HCT116 (cell line): ENCODE measurements around the gene THRB. TPM values are rescaled to one million over a fixed set of nuclear protein-coding genes. Genes with fewer than 3 reads are reported as not detected.

Experiments used
- ATAC-seq: fragments of 200-7000 bp; cut with Tn5 transposase; 2 replicates; pipeline ENCODE4 v1.9.1; 2020; ENCODE audit warnings: mild to moderate bottlenecking, moderate library complexity
- BruUV-seq: library from RNA; stranded (reverse); fragments of 400-500 nt; replicated peaks from 2 replicates; lab custom pipeline; 2021; lab: Mats Ljungman, UMichigan
- CTCF ChIA-PET: fragments of 300-600 bp; sonication (Branson Sonifier 250); formaldehyde crosslinking; loops from one replicate; lab custom pipeline; 2021; ENCODE audit warnings: antibody characterized with exemption; lab: Charles Lee
- POLR2A ChIA-PET: fragments of 300-600, 350-600 bp; sonication (Branson Sonifier 250); formaldehyde crosslinking; loops from one replicate; lab custom pipeline; 2021; ENCODE audit warnings: antibody characterized with exemption; lab: Charles Lee
- RAD21 ChIA-PET, 2 experiments: fragments of 300-600 bp; sonication (Branson Sonifier 250); formaldehyde crosslinking; loops; one replicate each; lab custom pipeline; 2023; ENCODE audit warnings: low total read pairs in 2 of 2; ENCODE audit not compliant: uncharacterized antibody in 2 of 2, unreplicated experiment in 2 of 2, low non-redundant PET in 1 of 2; lab: Charles Lee
- DNase-seq: peaks from one replicate; pipeline ENCODE4 v3.0.0-alpha.2; 2010; ENCODE audit warnings: low read depth, low spot score
- H2AFZ ChIP-seq: fragments of 200-600 bp; shearing (Covaris generic), sonication (generic); 2 replicates; pipeline ENCODE4 v1.6.1; 2017; ENCODE audit warnings: low read depth, mixed run types, mixed read lengths, antibody characterized with exemption, low read length; ENCODE audit not compliant: poor library complexity, severe bottlenecking
- H3K27ac ChIP-seq: 2 replicates; pipeline ENCODE4 v1.5.1; 2012; ENCODE audit warnings: low read depth, low read length
- H3K27me3 ChIP-seq: fragments of 200-600 bp; sonication (generic); 2 replicates; pipeline ENCODE4 v1.6.1; 2016; ENCODE audit warnings: mixed run types, low read length, mixed read lengths; ENCODE audit not compliant: insufficient read depth
- H3K36me3 ChIP-seq, 2 experiments: fragments of 200-500 bp in 1 of 2; fragments of 200-600 bp in 1 of 2; sonication (Bioruptor generic) in 1 of 2; sonication (generic) in 1 of 2; 2 replicates each; pipeline versions ENCODE4 v1.5.1 to v1.6.1; 2014 to 2016; ENCODE audit warnings: low read length in 2 of 2, inconsistent platforms in 1 of 2, mixed read lengths in 1 of 2, mixed run types in 1 of 2; ENCODE audit not compliant: insufficient read depth in 2 of 2, control insufficient read depth in 1 of 2
- H3K4me1 ChIP-seq, 2 experiments: fragments of 200-600 bp in 1 of 2; sonication (generic) in 1 of 2; 2 replicates each; pipeline versions ENCODE4 v1.5.1 to v1.6.1; 2012 to 2017; ENCODE audit warnings: low read length in 2 of 2, inconsistent platforms in 1 of 2, mild to moderate bottlenecking in 1 of 2, mixed read lengths in 1 of 2, mixed run types in 1 of 2, moderate library complexity in 1 of 2; ENCODE audit not compliant: insufficient read depth in 2 of 2, control insufficient read depth in 1 of 2
- H3K4me2 ChIP-seq: fragments of 200-600 bp; sonication (generic); 2 replicates; pipeline ENCODE4 v1.6.1; 2017; ENCODE audit warnings: mixed run types, low read length, mixed read lengths
- H3K4me3 ChIP-seq, 2 experiments: fragments of 200-600 bp in 1 of 2; sonication (generic) in 1 of 2; replicated peaks in 1 of 2; 2 replicates each; pipeline ENCODE4 v1.5.1; 2011 to 2016; ENCODE audit warnings: low read length in 2 of 2, control low read depth in 1 of 2, low read depth in 1 of 2, mild to moderate bottlenecking in 1 of 2, mixed read lengths in 1 of 2, mixed run types in 1 of 2
- H3K79me2 ChIP-seq: fragments of 200-600 bp; sonication (generic); 2 replicates; pipeline ENCODE4 v1.6.1; 2017; ENCODE audit warnings: mild to moderate bottlenecking, mixed run types, low read length, moderate library complexity, mixed read lengths; ENCODE audit not compliant: insufficient read depth
- H3K9ac ChIP-seq: fragments of 200-600 bp; sonication (generic); 2 replicates; pipeline ENCODE4 v1.6.1; 2016; ENCODE audit warnings: low read length, mixed read lengths
- H3K9me2 ChIP-seq: fragments of 200-600 bp; sonication (generic), shearing (Covaris generic); 2 replicates; pipeline ENCODE4 v1.6.1; 2017; ENCODE audit warnings: mixed run types, mild to moderate bottlenecking, moderate library complexity; ENCODE audit not compliant: insufficient read depth
- H3K9me3 ChIP-seq, 2 experiments: fragments of 200-500 bp in 1 of 2; fragments of 200-600 bp in 1 of 2; sonication (Bioruptor generic) in 1 of 2; sonication (generic) in 1 of 2; 2 replicates each; pipeline ENCODE4 v1.6.1; 2014 to 2017; ENCODE audit warnings: low read length in 2 of 2, mixed read lengths in 2 of 2, inconsistent platforms in 1 of 2, low read depth in 1 of 2, mild to moderate bottlenecking in 1 of 2, mixed run types in 1 of 2, moderate library complexity in 1 of 2; ENCODE audit not compliant: control insufficient read depth in 1 of 2, insufficient read depth in 1 of 2
- H4K20me1 ChIP-seq: fragments of 200-600 bp; sonication (generic), shearing (Covaris generic); 2 replicates; pipeline ENCODE4 v1.6.1; 2017; ENCODE audit warnings: mixed run types, mild to moderate bottlenecking, moderate library complexity; ENCODE audit not compliant: insufficient read depth
- ATF3 ChIP-seq: IDR thresholded peaks from 2 replicates; pipeline ENCODE4 v1.6.1; 2012
- CBX3 ChIP-seq: IDR thresholded peaks from 2 replicates; pipeline ENCODE4 v1.6.1; 2012; ENCODE audit warnings: low read depth
- EGR1 ChIP-seq: IDR thresholded peaks from 2 replicates; pipeline ENCODE4 v1.6.1; 2012; ENCODE audit warnings: low read depth
- ELF1 ChIP-seq: IDR thresholded peaks from 2 replicates; pipeline ENCODE4 v1.6.1; 2012; ENCODE audit warnings: low read depth, borderline replicate concordance
- FOSL1 ChIP-seq: IDR thresholded peaks from 2 replicates; pipeline ENCODE4 v1.6.1; 2012; ENCODE audit warnings: low read depth
- MAX ChIP-seq: IDR thresholded peaks from 2 replicates; pipeline ENCODE4 v1.6.1; 2012
- POLR2A ChIP-seq: IDR thresholded peaks from 2 replicates; pipeline ENCODE4 v1.7.0; 2011; ENCODE audit warnings: borderline replicate concordance; ENCODE audit not compliant: insufficient read depth, insufficient read length; ENCODE audit errors: extremely low read depth
- POLR2AphosphoS5 ChIP-seq: IDR thresholded peaks from 2 replicates; pipeline ENCODE4 v1.6.1; 2011; ENCODE audit warnings: mild to moderate bottlenecking, low read depth, low read length, moderate library complexity
- RAD21 ChIP-seq: IDR thresholded peaks from 2 replicates; pipeline ENCODE4 v1.6.1; 2012; ENCODE audit warnings: low read depth, mild to moderate bottlenecking
- REST ChIP-seq: IDR thresholded peaks from 2 replicates; pipeline ENCODE4 v1.6.1; 2012; ENCODE audit warnings: low read depth
- SIN3A ChIP-seq: IDR thresholded peaks from 2 replicates; pipeline ENCODE4 v1.6.1; 2012; ENCODE audit warnings: low read depth
- SRF ChIP-seq: IDR thresholded peaks from 2 replicates; pipeline ENCODE4 v1.6.1; 2012; ENCODE audit warnings: low read depth
- TCF7L2 ChIP-seq: IDR thresholded peaks from 2 replicates; pipeline ENCODE4 v1.7.0; 2011; ENCODE audit warnings: borderline replicate concordance, inconsistent platforms; ENCODE audit not compliant: insufficient read depth, insufficient read length; ENCODE audit errors: extremely low read depth
- YY1 ChIP-seq: IDR thresholded peaks from 2 replicates; pipeline ENCODE4 v1.6.1; 2011; ENCODE audit warnings: low read length, low read depth, moderate library complexity, mild to moderate bottlenecking; ENCODE audit not compliant: insufficient replicate concordance; ENCODE audit errors: extremely low read depth
- ZFX ChIP-seq: fragments of 450-650 bp; IDR thresholded peaks from 2 replicates; pipeline ENCODE4 v1.6.1; 2017
- ZNF274 ChIP-seq: fragments of 200-500 bp; sonication (Bioruptor generic); IDR thresholded peaks from 2 replicates; pipeline ENCODE4 v1.6.1; 2014; ENCODE audit warnings: mild to moderate bottlenecking, low read depth, low read length, inconsistent platforms
- intact Hi-C: fragments of 100-400 bp; cut with micrococcal nuclease; formaldehyde crosslinking; loops from 2 replicates; pipeline ENCODE4 v1.10.0; 2022
- total RNA-seq: library from RNA; stranded (reverse); gene quantifications from one replicate; pipeline ENCODE4 v1.2.1, GENCODE V29; 2021; ENCODE audit not compliant: unreplicated experiment

The THRB gene
- total RNA-seq, 1 experiment from 2014 or later = 2.5 TPM

GRCh38 chr3:24454393-24454792 is 40.3 kb downstream of the THRB start (continued):
- TF ChIP-seq REST = no peak
- no peak for TF ChIP-seq TCF7L2
- TF ChIP-seq MAX = no peak

- CTCF ChIA-PET = no interaction called here
- no peaks in the 10 kb centered on the region for H4K20me1 ChIP-seq
- no peak overlapping the region for H3K27ac ChIP-seq
- no peak for ATAC-seq
- POLR2A ChIA-PET = no interaction called here
- H3K36me3 ChIP-seq = no peaks in the 10 kb centered on the region
- BruUV-seq = no TSS peak
- no peak for DNase-seq
- H3K79me2 ChIP-seq = no peaks in the 10 kb centered on the region
- H3K9me3 ChIP-seq = no peaks in the 10 kb centered on the region
- intact Hi-C loops = no loop called here
- H3K9me2 ChIP-seq = no peaks in the 10 kb centered on the region
- H3K4me3 ChIP-seq = no peak overlapping the region
- no peaks in the 10 kb centered on the region for H3K27me3 ChIP-seq
- no peak overlapping the region for H2AFZ ChIP-seq
- no peak overlapping the region for H3K9ac ChIP-seq
- H3K4me1 ChIP-seq = no peaks in the 10 kb centered on the region
- RAD21 ChIA-PET = no interaction called here
- H3K4me2 ChIP-seq = no peak overlapping the region
- TF ChIP-seq POLR2AphosphoS5 (no peak), FOSL1 (no peak), ZNF274 (no peak), SIN3A (no peak), RAD21 (no peak), REST (no peak), TCF7L2 (no peak), ZFX (no peak), MAX (no peak), SRF (no peak), ELF1 (no peak), EGR1 (no peak), YY1 (no peak), ATF3 (no peak), CBX3 (no peak), POLR2A (no peak)
Measured at GRCh38 chr3:24451461-24452099, 43.1 kb downstream of the THRB start.
